IPS DF 19.7 (cell line): ENCODE results near the gene WWTR1.

Experiments used
- DNase-seq: peaks from one replicate; pipeline ENCODE4 v3.0.0-alpha.2; 2013; ENCODE audit warnings: low read depth, low spot score

WWTR1 gene

GRCh38 chr3:149534082-149534481 is 123.7 kb downstream of the WWTR1 start:
- no peak for DNase-seq

GRCh38 chr3:149532489-149533180 is 125.2 kb downstream of the WWTR1 start:
- DNase-seq = no peak

- DNase-seq = no peak
These were observed 128.7 kb downstream of the WWTR1 start for GRCh38 chr3:149529099-149529498.

- no peak for DNase-seq
These were observed 129.5 kb downstream of the WWTR1 start for GRCh38 chr3:149528340-149528650.

- no peak for DNase-seq
These were observed 130.1 kb downstream of the WWTR1 start for GRCh38 chr3:149527531-149528339.

GRCh38 chr3:149523512-149524299 is 134.1 kb downstream of the WWTR1 start:
- no peak for DNase-seq

GRCh38 chr3:149519912-149520311 is 137.9 kb downstream of the WWTR1 start:
- no peak for DNase-seq

GRCh38 chr3:149516920-149517319 is 140.9 kb downstream of the WWTR1 start:
- DNase-seq = no peak

GRCh38 chr3:149515249-149515648 is 142.6 kb downstream of the WWTR1 start:
- DNase-seq = no peak

- no peak for DNase-seq
These were observed 143.4 kb downstream of the WWTR1 start for GRCh38 chr3:149514471-149514870.

GRCh38 chr3:149512073-149512782 is 145.6 kb downstream of the WWTR1 start:
- no peak for DNase-seq

GRCh38 chr3:149511040-149511626 is 146.7 kb downstream of the WWTR1 start:
- no peak for DNase-seq

- DNase-seq = no peak
These were observed 147.3 kb downstream of the WWTR1 start for GRCh38 chr3:149510480-149510879.

GRCh38 chr3:149509526-149509925 is 148.3 kb downstream of the WWTR1 start:
- DNase-seq = no peak

GRCh38 chr3:149507491-149508324 is 150.1 kb downstream of the WWTR1 start:
- no peak for DNase-seq

GRCh38 chr3:149506965-149507364 is 150.9 kb downstream of the WWTR1 start:
- no peak for DNase-seq

- no peak for DNase-seq
These were observed 151.3 kb downstream of the WWTR1 start for GRCh38 chr3:149506540-149506939.

GRCh38 chr3:149502438-149502837 is 155.4 kb downstream of the WWTR1 start:
- DNase-seq = no peak

GRCh38 chr3:149501524-149501923 is 156.3 kb downstream of the WWTR1 start:
- DNase-seq = no peak

- no peak for DNase-seq
These were observed 159.7 kb downstream of the WWTR1 start for GRCh38 chr3:149497966-149498670.
